Endometrial microvascular endothelial cells (primary cell): ENCODE measurements around the gene CDH6. TPM values are rescaled to one million over a fixed set of nuclear protein-coding genes. Genes with fewer than 3 reads are reported as not detected.

ENCODE experiments used
- in situ Hi-C: cut with HindIII; loops from 2 replicates; pipeline ENCODE4 v1.10.0; 2017; ENCODE audit warnings: low sequenced_read_pairs, low pct_unique_long_range_greater_than_20kb; ENCODE audit errors: inconsistent ontology term
- total RNA-seq: library from RNA; depleted of rRNA; stranded (reverse); fragments of >200 nt; gene quantifications from one replicate; pipeline ENCODE4 v1.2.3, GENCODE V29; 2015; ENCODE audit errors: inconsistent ontology term

The CDH6 gene
- under 0.01 TPM for total RNA-seq

DNA sequence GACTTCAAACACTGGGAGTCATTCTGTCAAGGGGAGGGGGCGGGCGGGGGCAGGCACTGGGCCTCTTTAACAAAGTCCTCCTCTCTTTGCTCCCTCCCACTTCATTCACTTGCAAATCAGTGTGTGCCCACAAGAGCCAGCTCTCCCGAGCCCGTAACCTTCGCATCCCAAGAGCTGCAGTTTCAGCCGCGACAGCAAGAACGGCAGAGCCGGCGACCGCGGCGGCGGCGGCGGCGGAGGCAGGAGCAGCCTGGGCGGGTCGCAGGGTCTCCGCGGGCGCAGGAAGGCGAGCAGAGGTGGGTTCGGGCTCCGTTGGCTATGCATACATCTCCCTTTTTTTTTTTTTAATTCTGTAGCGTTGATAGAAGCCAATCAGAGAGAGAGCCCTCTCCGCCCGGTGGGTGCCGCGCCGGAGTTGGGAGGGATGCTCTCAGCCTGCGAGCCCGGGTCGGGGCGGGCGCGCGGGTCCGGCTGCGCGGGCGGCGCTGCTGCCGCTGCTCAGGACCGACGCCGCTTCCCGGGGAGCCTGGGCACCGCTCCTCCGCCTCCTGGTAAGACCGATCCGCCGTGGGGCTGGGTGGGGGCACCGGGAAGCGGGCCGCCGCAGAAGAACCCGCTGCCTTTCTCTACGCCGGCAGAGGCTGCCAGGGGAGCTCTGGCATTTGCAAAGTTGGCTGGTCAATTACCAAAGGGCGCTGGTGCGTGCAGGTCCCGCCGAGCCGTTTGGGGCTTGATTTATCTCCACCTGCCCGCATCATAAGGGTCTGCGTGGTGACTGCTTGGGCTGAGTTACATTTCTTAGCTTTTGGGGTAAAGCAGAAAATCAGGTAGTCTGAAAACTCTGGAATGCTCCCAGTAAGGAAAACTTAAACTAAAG is at the start of gene CDH6:
Gene CDH6, plus strand, starts transcription at position 96 of the 877 bp plus-strand sequence. CDS start 73,788 bp downstream, outside the sequence.
- in situ Hi-C loops = no loop called here

DNA sequence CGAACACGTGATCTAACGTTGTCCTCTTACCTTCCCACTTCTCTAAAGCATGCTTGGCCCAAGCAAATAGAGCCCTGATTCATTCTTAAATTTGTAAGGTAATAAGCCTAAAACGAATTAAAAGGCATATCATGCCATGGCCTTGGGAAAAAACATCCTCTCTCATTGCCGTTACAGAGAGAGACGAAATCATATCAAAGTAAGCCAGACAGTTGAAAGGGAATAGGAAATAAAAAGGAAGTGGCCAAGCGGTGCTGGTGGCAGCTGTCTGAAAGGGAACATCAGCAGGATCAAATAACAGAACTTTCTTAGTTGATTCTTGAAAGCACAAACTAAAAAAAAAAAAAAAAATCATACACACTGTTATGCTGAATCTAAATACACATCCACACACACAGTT is 49.1 kb upstream of the CDH6 start:
- in situ Hi-C loops = no loop called here

DNA sequence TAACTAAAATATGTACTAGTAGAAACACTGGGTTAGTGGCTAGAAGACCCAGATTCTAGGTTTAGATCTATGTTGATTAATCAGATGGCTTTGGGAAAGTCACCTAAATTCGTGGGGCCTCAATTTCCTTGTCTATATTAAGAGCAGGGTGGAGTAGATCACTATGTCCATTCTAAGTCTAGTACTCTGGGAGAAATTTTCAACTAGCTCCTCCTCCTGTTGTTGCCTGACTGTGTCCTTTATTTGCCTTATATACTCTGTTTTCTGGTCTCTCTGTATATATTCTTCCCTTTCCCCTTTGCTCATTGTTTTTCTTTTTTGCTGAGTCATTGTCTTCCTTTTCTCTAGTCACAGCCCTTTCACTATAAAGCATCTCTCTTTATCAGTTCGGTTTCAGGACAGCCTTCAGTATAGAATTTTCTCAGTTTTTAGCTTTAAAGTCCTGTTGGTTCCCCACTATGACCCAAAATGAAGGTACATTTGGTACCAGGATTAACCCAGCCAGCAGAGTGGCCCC is 44.5 kb upstream of the CDH6 start:
- in situ Hi-C loops = no loop called here

DNA sequence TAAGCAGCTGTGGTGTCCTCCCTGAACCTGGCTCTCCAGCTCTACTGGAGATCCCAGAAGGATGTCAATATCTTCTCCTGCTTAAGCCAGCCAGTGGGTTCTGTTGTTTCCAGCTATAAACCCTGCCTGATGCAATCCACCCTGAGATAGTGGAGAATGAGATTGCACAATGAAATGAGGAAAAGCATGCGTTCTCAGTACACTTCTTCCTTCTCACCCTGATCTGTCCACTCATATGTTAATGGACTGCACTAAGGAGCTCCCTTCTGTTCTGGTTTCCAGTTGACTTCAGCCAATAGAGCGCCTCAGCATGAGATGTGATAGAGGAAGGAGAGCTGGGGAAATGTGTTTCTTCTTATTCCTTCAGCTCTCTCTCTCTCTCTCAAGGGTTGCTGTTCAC is 40.0 kb upstream of the CDH6 start:
- in situ Hi-C loops = no loop called here

DNA sequence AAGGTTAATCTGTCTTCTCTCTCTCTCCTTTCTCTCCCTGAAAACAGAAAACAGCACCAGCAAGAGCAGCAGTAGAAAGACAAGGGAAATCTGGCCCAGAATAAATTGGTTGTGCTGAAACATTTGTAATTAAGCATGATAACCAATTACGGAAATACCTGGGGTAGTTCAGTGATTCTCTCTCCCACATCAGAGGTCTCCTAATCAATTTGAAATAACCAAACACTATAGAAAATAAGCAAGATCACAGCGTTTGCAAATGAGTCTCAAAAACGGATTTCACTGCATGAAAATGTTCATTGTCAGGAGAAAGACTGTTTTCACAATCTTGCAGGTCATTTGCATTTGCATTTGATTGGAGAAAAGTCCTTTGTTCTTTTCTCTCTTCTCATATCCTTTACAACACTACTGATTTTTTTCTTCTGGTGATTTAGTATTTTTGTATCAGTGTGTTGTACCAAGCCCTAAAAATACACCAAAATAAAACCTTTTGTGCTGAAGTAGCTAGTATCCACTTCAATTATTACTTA is 36.8 kb upstream of the CDH6 start:
- in situ Hi-C loops = no loop called here

DNA sequence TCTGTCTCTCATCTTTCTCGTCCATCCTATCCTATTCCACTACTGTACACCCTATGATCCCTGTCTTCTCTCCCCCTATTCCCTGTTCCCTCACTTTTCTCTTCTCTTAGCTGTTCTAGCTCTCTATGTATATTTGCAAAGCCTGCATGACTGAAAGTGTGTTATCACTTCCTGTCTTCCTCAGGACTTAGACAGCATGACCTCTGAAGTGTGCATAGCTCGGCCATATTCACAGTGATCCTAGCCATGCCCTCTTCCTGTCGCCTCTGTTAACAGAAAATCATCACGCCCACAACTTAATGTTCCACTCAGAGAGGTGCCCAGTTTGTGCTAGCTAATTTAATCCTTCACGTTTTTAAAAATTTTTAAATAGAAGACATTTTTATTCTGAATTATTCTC is 35.8 kb upstream of the CDH6 start:
- in situ Hi-C loops = no loop called here

DNA sequence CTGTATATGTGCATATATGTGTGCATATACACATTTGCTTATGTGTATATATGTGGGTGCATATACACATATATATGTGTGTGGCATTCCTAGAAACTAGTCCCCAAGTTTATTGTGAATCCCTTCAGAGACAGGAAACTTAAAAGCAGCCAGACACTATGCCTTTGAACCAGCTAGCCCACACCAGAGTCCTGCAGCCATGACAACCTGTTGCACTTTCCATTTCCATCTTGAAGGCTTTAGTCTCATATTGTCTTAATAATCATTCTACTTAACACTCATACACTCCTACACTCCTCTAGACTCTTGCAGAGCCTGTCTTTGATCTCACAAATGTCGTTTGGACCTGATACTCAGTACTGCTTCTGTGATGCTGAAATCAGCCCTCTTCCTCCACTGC is 34.8 kb upstream of the CDH6 start:
- in situ Hi-C loops = no loop called here

DNA sequence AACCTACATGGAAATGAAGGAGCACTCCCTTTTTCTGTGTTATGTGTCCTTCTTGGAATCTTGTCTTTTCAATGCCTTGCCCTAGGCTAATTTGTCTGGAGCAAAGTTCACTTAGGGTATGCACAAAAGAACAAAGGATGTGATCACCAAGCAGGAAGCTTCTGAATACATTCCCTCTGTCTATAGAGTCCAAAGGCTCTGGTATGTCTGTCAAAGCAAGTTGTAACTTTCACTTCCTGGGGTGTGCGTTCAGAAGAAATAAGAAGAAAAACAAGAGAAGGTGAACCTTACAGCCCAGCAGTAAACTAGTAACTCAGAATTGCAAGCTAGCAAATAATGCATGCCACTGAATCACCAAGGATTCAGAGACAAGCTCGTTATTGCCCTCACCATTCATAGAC is 31.7 kb upstream of the CDH6 start:
- in situ Hi-C loops = no loop called here

DNA sequence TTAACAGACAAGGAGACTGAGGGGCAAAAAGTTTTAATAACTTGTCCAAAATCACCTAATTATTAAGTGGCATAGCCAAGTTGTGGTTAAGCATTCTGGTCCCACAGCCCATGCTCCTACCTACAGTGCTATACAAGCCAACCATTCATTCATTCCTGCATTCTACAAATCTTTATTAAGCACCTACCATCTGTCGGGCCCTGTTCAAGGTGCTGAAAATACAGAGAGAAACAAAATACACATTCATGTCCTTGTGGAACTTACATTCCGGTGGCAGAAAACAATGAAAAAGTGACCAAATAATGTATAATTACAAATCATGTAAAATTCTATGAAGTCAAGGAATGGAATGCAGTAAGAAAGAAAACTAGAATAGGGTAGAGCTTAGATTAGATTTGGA is 27.8 kb upstream of the CDH6 start:
- in situ Hi-C loops = no loop called here

DNA sequence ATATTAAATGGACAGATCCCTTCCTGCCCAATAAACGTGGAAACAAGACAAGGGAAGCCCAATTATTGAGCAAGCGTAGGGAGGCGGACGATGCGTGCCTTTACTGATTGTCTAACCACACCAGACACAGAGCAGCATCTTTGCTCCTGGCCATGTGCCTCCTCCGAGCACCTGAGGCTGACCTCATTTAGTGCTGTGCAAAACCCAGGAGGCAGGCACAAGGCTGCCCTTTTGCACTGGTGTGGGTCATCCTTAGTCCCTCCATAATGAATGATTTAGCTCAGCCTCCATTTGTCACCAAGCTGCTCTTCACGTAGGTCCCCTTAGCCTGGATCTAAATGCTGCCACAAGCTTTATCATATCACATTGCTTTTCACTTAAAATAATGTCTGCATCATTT is 24.1 kb upstream of the CDH6 start:
- in situ Hi-C loops = no loop called here

DNA sequence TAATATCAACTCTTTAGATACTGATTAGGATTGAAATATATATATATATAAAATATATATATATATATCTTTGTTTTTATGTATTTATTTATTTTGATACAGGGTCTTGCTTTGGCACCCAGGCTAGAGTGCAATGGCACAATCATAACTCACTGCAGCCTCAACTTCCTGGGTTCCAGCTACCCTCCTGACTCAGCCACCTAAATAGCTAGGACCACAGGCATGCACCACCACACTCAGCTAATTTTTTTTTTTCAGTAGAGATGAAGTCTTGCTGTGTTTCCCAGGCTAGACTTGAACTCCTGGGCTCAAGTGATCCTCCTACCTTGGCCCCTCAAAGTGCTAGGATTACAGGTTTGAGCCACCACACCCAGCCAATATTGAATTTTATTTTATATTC is 20.6 kb upstream of the CDH6 start:
- in situ Hi-C loops = no loop called here

DNA sequence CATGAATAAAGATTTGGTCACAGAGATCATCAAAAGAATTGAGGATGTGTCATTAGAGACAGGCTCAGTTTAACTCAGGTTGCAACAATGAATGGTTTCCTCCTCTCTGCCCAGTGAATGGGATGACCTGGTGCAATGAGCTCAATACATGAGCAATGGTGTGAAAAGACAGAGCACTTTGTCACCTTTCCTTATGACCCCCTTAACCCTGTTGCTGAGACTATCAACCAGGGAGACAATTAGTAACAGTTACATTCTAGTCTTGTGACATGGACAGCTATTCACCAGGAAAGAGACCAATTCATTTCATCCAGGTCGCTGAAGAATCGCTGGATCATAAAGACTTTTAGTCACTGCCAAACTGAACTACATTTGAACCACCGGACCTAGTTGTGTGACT is 19.9 kb upstream of the CDH6 start:
- in situ Hi-C loops = no loop called here

DNA sequence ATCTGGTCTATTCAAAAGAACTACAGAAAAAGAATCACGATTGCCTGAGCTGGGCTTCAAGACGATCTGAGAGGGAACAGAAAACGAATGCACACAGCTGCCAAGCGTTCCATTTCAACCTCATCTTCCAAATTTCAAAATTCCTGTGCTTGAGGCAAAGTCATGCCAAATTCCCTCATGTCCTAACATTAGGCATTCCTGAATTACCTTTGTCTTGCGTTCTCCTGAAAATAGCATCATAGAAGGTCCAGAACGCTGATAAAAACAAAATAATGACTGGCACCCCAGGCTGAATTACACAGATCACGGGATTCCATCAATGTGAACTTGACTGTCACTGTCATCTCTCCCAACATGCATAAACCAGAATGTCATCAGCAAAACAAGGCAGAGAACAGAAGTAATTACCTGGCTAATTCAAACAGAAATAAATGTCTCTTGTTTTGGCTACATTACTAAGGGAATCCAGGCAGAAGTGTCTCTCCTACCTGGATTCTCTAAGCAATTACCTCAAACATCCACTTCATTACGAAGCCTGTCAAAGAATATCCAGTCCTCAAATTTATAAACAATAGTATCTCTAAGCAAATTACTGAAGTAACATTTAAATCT is 12.0 kb upstream of the CDH6 start:
- in situ Hi-C loops = no loop called here

DNA sequence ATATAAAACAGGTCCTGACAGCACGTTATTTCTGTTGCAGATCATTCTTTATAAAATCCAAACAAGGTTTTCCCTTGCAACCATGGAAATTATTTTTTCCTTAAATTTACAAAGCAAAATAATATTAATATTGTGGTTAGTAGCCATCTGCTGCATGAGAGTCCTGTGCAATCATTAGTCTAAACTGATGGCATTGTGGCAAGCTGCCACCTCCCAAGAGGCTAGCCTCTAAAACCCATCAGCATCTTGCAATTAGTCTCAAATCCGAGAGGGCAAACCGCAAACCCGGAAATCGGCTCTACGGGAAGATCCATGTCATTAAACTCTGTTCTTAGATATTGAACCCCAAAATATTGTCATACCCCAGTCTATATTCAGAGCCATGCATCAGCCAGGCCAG is 11.3 kb upstream of the CDH6 start:
- in situ Hi-C loops = no loop called here

DNA sequence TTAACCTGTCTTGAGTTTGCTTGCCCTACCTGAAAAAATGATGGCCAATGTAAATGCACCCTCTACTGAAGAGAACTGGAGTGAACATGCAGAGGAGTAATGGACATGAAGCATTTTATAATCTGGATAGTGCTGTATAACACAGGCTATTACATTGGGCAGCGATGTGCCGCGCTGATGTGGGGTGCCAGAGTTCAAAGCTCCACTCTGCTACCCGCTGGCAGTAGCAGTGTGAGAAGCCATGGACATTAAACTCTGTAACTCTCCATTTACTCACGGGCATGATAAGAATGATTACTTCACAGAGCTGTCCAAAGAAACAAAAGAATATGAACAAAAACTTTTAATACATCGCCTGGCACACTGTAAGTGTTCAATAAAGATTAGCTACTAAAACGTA is 7.5 kb upstream of the CDH6 start:
- in situ Hi-C loops = no loop called here

DNA sequence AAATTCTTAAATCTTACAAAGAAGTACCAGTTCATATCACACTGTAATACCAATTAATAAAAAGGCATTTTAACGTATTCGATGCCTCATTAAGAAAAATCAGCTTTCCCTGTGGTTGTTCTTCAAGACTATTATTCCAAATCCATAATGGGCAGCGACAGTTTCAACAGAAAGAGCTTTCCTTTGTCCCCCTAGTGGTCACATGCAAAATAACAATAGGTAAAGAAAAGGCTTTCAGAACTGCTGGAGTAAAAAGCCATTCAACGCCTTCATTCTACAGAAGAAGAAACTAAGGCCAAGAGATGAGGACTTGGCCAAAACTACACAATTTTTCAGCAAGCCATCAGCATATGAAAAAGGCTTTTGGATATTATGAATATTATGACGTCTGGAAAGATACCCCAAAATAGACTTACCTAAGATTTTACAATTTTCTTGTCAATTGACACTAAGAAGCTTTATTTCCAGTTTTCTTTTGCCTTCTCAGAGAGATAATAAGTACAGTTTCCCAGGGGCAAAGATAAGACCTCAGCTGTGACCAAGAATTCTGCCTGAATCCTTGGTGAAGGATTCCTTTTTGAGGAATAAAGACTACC is 6.7 kb upstream of the CDH6 start:
- in situ Hi-C loops = no loop called here

DNA sequence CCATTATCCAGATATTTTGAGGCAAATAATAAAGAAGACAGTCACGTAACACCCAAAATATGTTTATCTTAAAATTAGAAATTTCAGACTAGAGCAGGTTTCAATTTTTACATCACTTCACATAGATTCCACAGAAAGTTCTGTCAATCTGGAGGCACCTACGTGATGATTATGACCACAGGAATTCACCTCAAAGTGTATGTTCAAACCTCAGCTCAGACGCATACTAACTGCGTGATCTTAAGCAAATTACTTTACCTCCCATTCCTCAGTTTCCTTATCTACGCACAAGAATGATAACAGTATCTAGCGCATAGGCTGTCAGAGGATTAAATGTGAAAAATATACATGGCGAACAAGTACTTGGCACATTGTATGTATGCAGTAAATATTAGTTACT is 5.9 kb upstream of the CDH6 start:
- in situ Hi-C loops = no loop called here

DNA sequence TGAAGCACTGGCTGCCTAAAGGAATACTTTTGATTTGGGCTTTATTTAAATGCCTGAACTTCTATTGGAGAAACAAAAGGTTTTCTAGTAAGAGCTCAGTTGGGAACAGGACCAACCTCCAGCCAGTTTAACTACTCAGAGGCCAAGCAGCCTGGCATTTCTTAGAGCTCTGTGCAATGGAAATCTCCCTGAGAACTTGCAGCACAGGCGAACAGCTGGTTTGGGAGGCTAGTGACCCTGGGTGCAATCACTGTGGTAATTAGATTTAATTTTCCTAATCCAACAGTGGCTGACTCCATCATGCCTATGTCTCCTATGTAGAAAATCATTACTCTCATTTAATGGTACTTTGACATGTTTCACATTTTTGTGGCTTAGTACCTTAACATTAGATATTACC is 1.0 kb upstream of the CDH6 start:
- in situ Hi-C loops = no loop called here

DNA sequence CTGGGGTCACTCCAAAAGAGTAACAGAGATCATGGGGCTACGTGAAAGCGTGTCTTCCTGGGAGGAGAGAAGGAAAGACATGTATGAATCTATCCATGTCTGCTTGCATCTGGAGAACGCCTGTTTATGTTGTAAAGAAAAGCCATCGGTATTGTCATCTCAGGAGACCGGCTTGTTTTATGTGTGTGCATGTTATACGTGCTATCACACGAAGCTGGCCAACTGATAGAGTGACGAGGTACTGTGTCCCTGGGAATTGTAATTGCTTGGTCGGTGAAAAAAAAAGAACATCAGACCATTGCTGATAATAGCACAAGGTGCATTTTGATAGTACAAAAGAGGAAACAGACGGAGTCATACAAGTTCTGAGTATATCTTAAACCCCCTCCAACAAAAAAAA is 370 bp upstream of the CDH6 start:
- in situ Hi-C loops = no loop called here

DNA sequence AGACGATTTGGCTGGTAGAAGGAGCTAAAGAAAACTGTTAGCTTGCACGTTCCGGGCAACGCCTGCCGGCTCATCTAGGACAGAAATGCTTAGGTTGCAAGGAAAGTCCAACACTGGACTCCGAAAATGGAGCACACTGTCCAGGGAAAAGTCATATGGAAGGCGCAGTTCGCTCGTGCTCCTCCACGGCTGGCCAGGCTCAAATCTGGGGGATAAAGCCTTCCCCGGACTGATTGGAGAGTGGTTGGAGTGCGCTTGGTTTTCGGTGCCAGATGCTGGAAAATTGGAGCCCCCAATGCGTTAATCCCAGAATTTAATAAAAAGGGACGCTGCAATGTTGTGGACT is 955 bp downstream of the CDH6 start:
- in situ Hi-C loops = no loop called here
